GM20000 (cell line): ENCODE results near the gene CEP112.

ENCODE experiments used
- DNase-seq: peaks from one replicate; pipeline ENCODE4 v3.0.0; 2012; ENCODE audit warnings: low spot score
- TF ChIP-seq, protein P1 (sequence below): IDR thresholded peaks from 2 replicates; pipeline ENCODE4 v1.5.1; 2012; ENCODE audit warnings: mild to moderate bottlenecking, control low read depth; ENCODE audit errors: extremely low read depth, missing control alignments

CEP112 gene

GRCh38 chr17:66129759-66130158 lies 62.2 kb downstream of the CEP112 start:
- TF ChIP-seq, protein P1, sequence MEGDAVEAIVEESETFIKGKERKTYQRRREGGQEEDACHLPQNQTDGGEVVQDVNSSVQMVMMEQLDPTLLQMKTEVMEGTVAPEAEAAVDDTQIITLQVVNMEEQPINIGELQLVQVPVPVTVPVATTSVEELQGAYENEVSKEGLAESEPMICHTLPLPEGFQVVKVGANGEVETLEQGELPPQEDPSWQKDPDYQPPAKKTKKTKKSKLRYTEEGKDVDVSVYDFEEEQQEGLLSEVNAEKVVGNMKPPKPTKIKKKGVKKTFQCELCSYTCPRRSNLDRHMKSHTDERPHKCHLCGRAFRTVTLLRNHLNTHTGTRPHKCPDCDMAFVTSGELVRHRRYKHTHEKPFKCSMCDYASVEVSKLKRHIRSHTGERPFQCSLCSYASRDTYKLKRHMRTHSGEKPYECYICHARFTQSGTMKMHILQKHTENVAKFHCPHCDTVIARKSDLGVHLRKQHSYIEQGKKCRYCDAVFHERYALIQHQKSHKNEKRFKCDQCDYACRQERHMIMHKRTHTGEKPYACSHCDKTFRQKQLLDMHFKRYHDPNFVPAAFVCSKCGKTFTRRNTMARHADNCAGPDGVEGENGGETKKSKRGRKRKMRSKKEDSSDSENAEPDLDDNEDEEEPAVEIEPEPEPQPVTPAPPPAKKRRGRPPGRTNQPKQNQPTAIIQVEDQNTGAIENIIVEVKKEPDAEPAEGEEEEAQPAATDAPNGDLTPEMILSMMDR = no peak
- DNase-seq = no peak

GRCh38 chr17:66126231-66126630 lies 65.7 kb downstream of the CEP112 start:
- no peak for DNase-seq
- TF ChIP-seq, protein P1 = no peak

DNA sequence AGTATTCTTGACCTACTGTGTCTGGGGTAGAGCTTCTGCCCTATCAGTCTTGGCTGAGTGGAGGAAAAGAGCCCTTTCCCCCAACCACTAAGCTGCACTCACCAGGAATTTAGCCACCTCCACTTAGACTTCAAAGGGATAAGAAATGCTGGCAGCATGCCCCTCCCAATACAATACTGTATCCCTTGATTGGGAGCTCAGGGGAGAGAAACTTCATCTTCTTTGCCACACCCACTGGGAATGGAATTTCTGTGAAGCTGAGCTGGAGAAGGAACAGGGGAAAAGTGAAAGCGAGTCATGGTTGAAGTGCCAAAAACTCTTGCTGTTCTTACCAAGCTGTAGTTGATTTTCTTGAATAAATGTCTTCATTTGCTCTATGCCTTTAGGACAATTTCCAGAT lies 68.8 kb downstream of the CEP112 start:
- DNase-seq = no peak

GRCh38 chr17:66115246-66115645 lies 76.7 kb downstream of the CEP112 start:
- TF ChIP-seq, protein P1 = no peak
- no peak for DNase-seq

More for the DNA sequence above, 68.8 kb downstream of the CEP112 start:
- TF ChIP-seq, protein P1 = no peak

- DNase-seq = no peak
- TF ChIP-seq, protein P1 = no peak
These were observed 77.3 kb downstream of the CEP112 start for GRCh38 chr17:66114609-66115008.

GRCh38 chr17:66107731-66108130 lies 84.2 kb downstream of the CEP112 start:
- no peak for DNase-seq
- TF ChIP-seq, protein P1 = no peak

GRCh38 chr17:66098040-66098439 lies 93.9 kb downstream of the CEP112 start:
- no peak for DNase-seq
- TF ChIP-seq, protein P1 = no peak
